GM19328 (cell line): ENCODE measurements around the gene ATP9B.
"Not testable (repeated sequence)": the region's sequence is repeated elsewhere in the genome, so short reads cannot be mapped to it uniquely, and the experiment has no call there.

Experiments used
- ATAC-seq: cut with Tn5 transposase; IDR thresholded peaks from one replicate; pipeline ENCODE4 v1.9.1; 2021; ENCODE audit warnings: mild to moderate bottlenecking, moderate library complexity; ENCODE audit not compliant: unreplicated experiment

The ATP9B gene

DNA sequence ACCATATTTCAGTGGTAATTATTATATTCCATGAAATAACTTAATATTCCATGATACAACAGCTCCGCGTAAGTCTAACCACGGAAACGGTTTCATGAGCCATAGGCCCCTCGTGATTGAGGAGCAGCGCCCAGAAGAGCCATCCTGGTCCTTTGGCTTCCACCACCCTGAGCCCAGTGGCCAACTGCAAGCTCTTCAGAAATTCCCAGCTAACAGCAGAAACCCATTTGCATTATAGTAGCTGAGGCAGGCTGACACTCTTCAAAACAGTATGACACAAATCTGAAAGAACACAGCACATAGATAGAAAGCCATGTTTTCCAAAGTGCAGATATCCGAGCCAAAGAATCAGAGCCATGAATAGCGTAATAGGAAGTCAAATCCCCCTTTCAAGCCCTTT lies 205.6 kb downstream of the ATP9B start:
- no peak for ATAC-seq

DNA sequence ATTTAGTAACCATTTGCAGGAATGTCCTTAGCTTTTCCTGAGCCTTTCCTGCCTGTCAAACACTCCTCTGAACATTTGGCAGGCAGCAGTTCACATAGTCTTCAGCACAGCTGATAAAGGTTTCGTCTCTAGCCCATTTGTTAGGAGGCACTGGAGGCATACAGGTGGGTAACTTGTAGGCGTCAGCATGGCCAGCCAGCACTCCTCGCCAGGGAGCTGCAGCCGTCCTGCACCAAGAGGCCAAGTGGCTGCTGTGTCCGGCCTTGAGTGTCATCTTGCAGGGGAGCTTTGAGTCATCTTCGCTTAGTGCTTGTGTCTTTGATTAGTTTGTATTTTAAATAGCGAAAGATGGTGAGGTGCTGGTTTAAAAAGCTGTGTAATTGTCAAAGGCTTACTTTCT lies 206.3 kb downstream of the ATP9B start:
- ATAC-seq, result peak; percentile 26

DNA sequence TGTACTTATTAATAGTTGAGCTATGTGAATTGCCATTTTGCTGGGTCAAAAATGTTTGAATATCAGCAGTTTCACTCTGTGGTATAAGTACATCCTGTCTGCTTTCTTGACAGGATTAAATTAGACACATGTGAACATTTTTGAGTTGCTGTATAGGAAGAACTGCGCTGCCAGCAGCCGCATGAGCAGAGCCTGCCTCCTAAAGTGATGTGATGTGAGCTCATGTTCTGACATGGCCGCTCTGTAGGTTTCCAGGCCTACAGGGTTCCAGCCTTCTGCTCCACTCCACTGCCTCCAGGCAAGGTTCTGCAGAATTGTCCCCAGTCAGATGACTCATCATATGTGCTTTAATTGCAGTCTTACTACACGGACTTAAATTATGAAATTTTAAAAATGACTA lies 206.8 kb downstream of the ATP9B start:
- peak; percentile 83 for ATAC-seq

DNA sequence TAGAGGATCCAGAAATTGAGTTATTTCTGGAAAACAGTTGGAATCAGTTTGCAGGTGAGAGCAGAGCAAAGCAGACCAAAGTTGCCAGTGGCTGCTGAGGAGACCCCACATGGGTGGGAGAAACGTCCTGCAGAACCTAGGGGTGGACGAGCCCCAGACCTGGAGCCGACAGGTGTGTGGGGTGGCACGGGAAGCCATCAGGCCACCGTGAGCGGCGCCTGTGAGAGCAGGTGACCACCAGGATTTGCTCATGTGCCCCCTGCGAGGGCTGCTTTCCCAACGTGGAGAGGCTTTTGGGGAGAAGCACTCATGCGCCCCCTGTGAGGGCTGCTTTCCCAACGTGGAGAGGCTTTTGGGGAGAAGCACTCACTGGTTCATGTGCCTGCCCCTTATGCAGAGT lies 209.7 kb downstream of the ATP9B start:
- no peak for ATAC-seq

- ATAC-seq, result no peak
Measured at GRCh38 chr18:79283131-79283810, 214.1 kb downstream of the ATP9B start.

- no peak for ATAC-seq
Measured at GRCh38 chr18:79283929-79284328, 214.7 kb downstream of the ATP9B start.

- not testable (repeated sequence) for ATAC-seq
Measured at GRCh38 chr18:79285191-79285590, 216.0 kb downstream of the ATP9B start.

DNA sequence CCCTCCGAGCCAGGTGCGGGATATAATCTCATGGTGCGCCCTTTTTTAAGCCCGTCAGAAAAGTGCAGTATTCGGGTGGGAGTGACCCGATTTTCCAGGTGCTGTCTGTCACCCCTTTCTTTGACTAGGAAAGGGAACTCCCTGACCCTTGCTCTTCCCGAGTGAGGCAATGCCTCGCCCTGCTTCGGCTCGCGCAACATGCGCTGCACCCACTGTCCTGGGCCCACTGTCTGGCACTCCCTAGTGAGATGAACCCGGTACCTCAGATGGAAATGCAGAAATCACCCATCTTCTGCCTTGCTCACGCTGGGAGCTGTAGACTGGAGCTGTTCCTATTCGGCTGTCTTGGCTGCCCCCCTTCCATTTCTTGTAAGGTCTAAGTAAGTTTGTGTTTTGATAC lies 221.2 kb downstream of the ATP9B start:
- ATAC-seq, result not testable (repeated sequence)

- no peak for ATAC-seq
Measured at GRCh38 chr18:79290876-79291275, 221.7 kb downstream of the ATP9B start.

DNA sequence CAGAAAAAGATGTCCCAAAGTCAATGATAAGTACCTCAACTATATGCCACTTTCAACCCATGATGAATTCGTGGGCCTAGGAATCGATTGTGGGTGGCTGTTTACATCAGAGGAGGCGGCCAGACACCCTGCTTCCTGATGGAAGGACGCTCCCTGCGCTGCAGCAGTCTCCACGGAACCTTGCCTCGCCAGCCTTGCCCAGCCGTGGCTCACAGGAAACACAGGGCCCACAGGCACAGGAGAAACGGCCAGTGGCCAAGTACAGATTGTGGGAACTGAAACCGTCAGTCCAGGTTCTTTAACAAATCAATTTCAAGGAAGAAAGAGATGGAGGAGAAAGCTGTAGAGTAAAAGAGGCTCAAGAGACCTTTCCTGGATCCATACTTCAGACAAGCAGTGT lies 225.0 kb downstream of the ATP9B start:
- ATAC-seq, result no peak

DNA sequence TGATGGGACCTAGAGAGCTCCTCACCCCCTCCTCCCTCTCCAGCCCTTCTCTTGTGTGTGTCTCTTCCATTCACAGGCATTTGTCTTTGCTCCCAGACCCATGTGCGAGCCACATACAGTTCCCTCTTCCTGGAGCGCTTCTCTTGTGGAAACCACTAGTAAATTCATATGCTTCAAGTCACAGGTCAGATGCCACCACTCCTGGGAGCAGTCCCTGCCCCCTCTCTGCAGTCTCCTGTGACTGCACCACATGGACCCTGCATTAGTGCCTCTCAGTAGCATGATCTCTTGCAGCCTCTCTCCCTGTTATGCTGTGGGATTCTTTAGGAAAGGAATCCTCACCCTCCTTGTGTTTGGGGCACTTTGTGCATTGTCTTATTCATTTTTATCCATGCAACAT lies 230.1 kb downstream of the ATP9B start:
- ATAC-seq, result no peak

GRCh38 chr18:79299711-79300110 lies 230.5 kb downstream of the ATP9B start:
- ATAC-seq, result no peak

DNA sequence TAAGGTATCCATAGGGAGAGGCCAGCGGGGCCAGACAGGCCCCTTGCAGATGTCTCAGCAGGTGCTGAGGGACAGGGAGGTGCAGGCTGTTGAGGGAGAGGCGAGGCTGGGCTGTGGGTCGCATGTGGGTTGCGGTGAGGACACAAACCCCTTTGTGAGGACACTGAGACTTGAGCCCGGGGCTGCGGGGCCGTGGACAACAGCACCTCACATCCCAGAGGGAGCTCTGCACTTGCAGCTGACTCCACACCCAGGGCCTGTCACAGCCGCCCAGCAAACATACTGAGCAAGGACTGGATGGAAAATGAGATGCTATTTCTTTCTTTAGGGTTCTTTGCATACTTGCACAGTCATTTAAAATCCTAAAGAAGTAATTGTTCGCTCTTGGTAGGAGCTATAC lies 231.2 kb downstream of the ATP9B start:
- no peak for ATAC-seq

DNA sequence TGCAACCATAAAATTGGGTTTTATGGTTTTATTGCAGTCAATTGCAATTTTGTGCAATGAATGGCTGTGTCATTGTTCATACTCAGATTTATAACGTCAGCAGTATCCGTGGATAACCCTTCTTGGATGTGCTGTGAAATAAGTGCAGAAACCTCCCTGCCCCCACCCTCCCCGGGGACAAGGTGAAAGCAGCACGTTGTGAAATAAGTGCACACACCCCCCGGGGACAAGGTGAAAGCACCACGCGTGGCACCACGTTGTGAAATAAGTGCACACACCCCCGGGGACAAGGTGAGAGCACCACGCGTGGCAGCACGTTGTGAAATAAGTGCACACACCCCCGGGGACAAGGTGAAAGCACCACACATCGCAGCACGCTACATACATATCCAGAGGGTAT lies 232.9 kb downstream of the ATP9B start:
- no peak for ATAC-seq

DNA sequence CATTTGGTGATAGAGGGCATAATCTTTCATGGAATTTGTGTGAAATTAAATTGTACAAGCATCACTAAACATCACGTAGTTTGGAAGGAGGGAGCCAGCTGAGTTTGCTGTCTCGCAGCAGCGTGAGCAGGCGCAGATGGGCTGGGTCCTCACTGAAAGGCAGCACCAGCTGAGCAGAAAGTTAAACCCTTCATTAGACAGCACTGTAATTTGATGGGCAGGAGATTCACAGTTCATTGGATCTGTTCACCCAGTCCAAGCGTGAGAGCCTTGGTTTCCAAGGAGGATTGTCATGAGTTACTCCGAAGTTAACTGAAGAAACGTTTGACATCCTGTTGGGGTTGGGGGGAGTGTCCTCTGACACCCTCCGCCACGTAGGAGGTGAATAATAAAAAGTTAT lies 236.7 kb downstream of the ATP9B start:
- ATAC-seq, result no peak

- no peak for ATAC-seq
Measured at GRCh38 chr18:79309614-79310358, 240.6 kb downstream of the ATP9B start.

- no peak for ATAC-seq
Measured at GRCh38 chr18:79314838-79315388, 245.7 kb downstream of the ATP9B start.

DNA sequence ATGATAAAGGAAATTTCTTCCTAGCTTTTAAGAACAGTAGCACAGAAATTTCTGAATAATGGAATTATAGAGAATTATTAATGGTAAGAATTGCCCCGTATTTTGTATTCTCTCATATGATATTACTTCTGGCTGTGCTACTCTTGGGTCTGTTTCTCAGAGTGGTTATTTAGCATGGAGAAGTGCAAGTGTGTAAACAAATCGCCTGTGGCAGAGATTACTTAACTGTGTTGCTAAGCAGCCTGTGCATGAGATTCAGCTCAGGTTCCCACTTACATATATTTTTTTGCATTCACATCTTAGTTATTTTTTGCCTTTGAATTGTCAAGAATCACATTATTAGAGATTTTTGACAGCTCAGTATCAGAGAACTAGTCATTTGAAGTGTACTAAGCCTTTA lies 246.4 kb downstream of the ATP9B start:
- no peak for ATAC-seq

DNA sequence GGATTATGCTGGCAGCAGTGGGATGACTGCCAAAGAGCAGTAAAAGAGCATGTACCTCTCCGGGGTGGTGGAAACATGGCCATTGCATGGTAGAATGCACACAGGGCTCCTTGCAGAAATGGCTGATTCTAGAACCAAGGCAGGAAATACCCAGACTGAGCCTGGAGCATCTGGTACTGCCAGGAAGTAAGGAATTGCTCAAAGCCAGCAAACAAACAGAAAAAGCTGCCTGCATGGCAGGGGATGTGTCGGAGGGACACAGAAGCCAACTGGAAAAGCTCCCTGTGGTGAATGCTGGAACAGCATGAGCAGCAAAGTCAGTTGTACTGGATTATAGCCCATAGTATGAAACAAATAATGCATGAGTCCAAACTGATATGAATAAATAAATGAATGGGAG lies 248.5 kb downstream of the ATP9B start:
- no peak for ATAC-seq

DNA sequence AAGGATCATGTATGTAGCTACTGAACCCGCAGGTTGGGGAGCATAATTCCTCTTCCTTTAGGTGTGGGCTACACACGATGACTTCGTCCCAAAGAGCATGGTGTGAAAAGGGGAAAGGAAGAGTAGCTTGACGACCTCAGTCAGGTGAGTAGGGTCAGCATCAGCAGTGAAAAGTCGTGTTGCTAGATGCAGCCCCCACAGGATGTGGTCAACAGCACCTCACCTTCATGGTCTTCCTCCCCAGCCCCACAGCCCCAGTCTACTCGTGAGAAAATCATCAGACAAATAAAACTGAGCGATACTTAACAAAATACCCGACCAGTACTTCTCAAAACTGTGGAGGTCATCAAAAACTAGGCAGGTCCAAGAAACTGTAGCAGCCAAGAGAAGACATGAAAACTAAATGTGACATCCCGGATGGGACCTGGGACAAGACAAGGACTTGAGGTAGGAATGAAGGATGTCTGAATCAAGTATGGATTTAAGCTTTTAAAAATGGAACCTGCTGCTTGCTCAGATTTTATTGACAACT lies 249.0 kb downstream of the ATP9B start:
- ATAC-seq, result no peak

GRCh38 chr18:79320216-79320850 lies 251.1 kb downstream of the ATP9B start:
- no peak for ATAC-seq
